ENCODE measurements around the gene NTRK2. TPM values are rescaled to one million over a fixed set of nuclear protein-coding genes. Genes with fewer than 3 reads are reported as not detected.

NTRK2 gene
- total and polyA plus RNA-seq, 4 experiments from 2014 or later, result 0.11 to 0.18 (median 0.12) TPM; not detected in 1

DNA sequence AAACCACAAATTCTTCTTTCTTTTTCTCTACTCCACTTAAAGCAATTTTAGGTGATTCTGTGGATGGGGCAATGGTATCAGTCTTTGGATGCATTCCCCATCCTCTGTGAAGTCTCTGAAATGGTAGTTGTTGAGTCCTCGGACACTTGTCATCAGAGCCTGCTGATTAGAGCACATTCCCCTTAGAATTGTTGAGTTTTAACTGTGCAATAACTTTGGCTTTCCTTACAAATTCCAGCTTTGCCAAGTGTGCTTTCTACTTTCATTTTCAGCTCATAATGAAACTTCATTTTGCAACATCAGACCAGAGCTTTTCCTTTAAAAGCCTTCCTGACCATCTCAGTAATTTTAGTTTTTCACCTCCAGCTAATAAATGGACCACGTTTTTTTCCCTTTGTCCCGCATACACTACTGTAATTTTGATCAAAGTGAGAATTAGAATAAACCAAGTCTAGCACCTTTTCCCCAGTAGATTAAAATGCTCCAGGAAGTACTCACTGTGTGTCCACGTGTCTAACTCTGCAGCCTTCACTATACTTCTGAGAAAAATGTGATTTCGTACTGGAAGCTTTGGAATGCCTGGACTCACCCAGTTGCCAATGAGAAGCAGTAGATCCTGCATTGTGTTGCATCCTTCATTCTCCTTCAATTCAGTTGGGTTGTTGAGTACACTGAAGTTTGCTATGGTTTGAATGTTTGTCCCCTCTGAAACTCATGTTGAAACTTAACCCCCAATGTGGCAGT, 135.6 kb downstream of the NTRK2 start:
- no peak for DNase-seq
- Histone ChIP-seq H3K27me3 (ENCODE audit: insufficient read depth, low read length) (no peaks in the 10 kb centered on the region), H3K4me3 (ENCODE audit: low read length in 2 of 2) (no peak overlapping the region), H3K27ac (ENCODE audit: low read depth, low read length) (no peak overlapping the region), H3K4me1 (ENCODE audit: insufficient read depth, low read length) (no peaks in the 10 kb centered on the region), H3K9me3 (ENCODE audit: control insufficient read depth in 1 of 2, low read length in 2 of 2) (no peaks in the 10 kb centered on the region), H3K36me3 (ENCODE audit: insufficient read depth, low read length) (no peaks in the 10 kb centered on the region)
- intact Hi-C loops (cut with micrococcal nuclease), result no loop called here
- Mint-ChIP-seq H3K4me1 (peaks cover 0 to 2% (median 0%) of the 10 kb centered on the region in 4 donors), H3K36me3 (no peaks in the 10 kb centered on the region), H3K27me3 (no peaks in the 10 kb centered on the region), H3K9me3 (peaks cover 0 to 2% (median 0%) of the 10 kb centered on the region in 8 donors), H3K4me3 (peak overlapping the region in 2 of 8 donors; percentile 7 to 36), H3K27ac (peak overlapping the region in 1 of 7 donors; percentile 16)
- ChIA-PET CTCF (ENCODE audit: partially characterized antibody) (no interaction called here), POLR2A (ENCODE audit: partially characterized antibody) (no interaction called here)

DNA sequence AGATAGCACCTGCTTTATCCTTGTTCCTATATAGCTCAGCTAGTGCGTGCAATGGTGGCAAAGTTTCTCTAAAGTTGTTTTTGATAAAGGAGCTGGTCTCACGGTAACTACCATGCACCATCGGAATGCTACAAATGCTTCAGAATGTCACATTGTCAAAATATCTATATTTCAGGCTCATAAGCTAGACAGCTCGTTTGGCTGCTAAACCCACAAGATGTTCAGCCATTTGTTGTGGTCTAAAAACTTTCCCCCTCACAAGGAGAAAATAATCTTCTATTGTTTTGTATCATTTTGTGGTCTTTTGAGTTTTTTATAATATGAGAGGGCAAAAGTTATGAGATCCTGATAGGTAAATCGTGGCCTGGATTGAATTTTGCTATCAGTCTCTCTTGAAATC, 137.9 kb downstream of the NTRK2 start:
- peaks cover 0 to 2% (median 0%) of the 10 kb centered on the region in 8 donors for H3K9me3 Mint-ChIP-seq
- no peak overlapping the region for H3K4me3 ChIP-seq (ENCODE audit: low read length in 2 of 2)
- no peaks in the 10 kb centered on the region for H3K4me1 ChIP-seq (ENCODE audit: insufficient read depth, low read length)
- H3K36me3 ChIP-seq (ENCODE audit: insufficient read depth, low read length), result no peaks in the 10 kb centered on the region
- H3K27ac ChIP-seq (ENCODE audit: low read depth, low read length), result no peak overlapping the region
- ChIA-PET POLR2A (ENCODE audit: partially characterized antibody) (no interaction called here), CTCF (ENCODE audit: partially characterized antibody) (no interaction called here)
- H3K4me1 Mint-ChIP-seq, result peaks cover 0 to 2% (median 0%) of the 10 kb centered on the region in 4 donors
- no peaks in the 10 kb centered on the region for H3K9me3 ChIP-seq (ENCODE audit: control insufficient read depth in 1 of 2, low read length in 2 of 2)
- no peaks in the 10 kb centered on the region for H3K27me3 Mint-ChIP-seq
- H3K36me3 Mint-ChIP-seq, result no peaks in the 10 kb centered on the region
- intact Hi-C loops (cut with micrococcal nuclease), result no loop called here
- no peak overlapping the region for H3K27ac Mint-ChIP-seq
- H3K27me3 ChIP-seq (ENCODE audit: insufficient read depth, low read length), result no peaks in the 10 kb centered on the region
- no peak for DNase-seq
- no peak overlapping the region for H3K4me3 Mint-ChIP-seq

DNA sequence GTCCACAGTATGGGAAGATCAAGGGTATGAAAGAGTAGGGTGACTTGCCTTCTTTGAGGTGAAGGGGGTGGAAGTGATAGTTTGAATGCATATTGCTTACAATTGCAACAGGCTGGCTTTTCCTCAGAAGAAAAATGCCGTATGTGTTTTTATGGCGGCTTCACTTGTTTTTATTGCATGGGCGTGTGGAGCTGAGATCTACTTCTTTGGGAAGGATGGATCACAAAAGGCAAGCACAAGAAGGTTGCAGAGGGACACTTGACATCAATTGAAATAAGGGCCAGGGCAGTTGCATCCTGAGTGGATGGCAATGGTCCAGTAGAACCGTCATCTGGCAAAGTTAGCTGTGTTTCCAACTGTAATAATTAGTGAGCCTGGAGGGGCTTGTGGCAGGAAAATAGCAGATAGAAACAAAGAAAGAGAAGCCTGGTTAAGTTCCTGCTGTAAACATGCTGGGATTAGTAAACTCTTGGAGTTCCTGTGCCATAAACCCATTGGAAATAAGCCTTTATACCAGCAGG, 138.4 kb downstream of the NTRK2 start:
- peaks cover 0 to 2% (median 0%) of the 10 kb centered on the region in 4 donors for H3K4me1 Mint-ChIP-seq
- no peaks in the 10 kb centered on the region for H3K27me3 Mint-ChIP-seq
- H3K36me3 Mint-ChIP-seq, result no peaks in the 10 kb centered on the region
- H3K27ac Mint-ChIP-seq, result no peak overlapping the region
- Histone ChIP-seq H3K27ac (ENCODE audit: low read depth, low read length) (no peak overlapping the region), H3K36me3 (ENCODE audit: insufficient read depth, low read length) (no peaks in the 10 kb centered on the region), H3K4me3 (ENCODE audit: low read length in 2 of 2) (no peak overlapping the region), H3K4me1 (ENCODE audit: insufficient read depth, low read length) (no peaks in the 10 kb centered on the region), H3K27me3 (ENCODE audit: insufficient read depth, low read length) (no peaks in the 10 kb centered on the region), H3K9me3 (ENCODE audit: control insufficient read depth in 1 of 2, low read length in 2 of 2) (no peaks in the 10 kb centered on the region)
- no peak overlapping the region for H3K4me3 Mint-ChIP-seq
- intact Hi-C loops (cut with micrococcal nuclease), result no loop called here
- DNase-seq, result no peak
- CTCF ChIA-PET (ENCODE audit: partially characterized antibody), result no interaction called here
- peaks cover 0 to 2% (median 0%) of the 10 kb centered on the region in 8 donors for H3K9me3 Mint-ChIP-seq
- POLR2A ChIA-PET (ENCODE audit: partially characterized antibody), result no interaction called here

DNA sequence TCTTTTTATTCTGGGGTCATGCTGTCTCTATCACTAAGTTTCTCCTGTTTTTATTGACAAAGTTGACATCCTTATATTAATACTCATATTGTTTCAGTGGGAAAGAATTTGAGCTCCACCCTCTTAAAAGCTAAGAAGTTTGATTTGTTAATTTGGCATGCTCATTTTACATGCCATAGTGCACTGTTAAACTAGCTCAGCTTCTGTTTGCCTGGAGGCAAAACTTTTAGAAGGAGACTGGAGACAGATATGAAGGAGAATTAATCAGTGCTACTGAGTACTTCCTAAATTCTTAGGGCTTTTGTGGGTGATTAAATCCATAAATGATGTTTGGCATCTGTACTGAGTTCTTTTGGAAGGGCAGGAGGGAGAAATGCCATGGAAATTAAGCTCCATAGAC, 138.9 kb downstream of the NTRK2 start:
- H3K27me3 Mint-ChIP-seq, result no peaks in the 10 kb centered on the region
- H3K27me3 ChIP-seq (ENCODE audit: insufficient read depth, low read length), result no peaks in the 10 kb centered on the region
- DNase-seq, result no peak
- no peaks in the 10 kb centered on the region for H3K36me3 ChIP-seq (ENCODE audit: insufficient read depth, low read length)
- H3K36me3 Mint-ChIP-seq, result no peaks in the 10 kb centered on the region
- H3K9me3 Mint-ChIP-seq, result peaks cover 0 to 2% (median 0%) of the 10 kb centered on the region in 8 donors
- H3K27ac ChIP-seq (ENCODE audit: low read depth, low read length), result no peak overlapping the region
- ChIA-PET POLR2A (ENCODE audit: partially characterized antibody) (no interaction called here), CTCF (ENCODE audit: partially characterized antibody) (no interaction called here)
- no peaks in the 10 kb centered on the region for H3K4me1 ChIP-seq (ENCODE audit: insufficient read depth, low read length)
- H3K9me3 ChIP-seq (ENCODE audit: control insufficient read depth in 1 of 2, low read length in 2 of 2), result no peaks in the 10 kb centered on the region
- H3K4me3 ChIP-seq (ENCODE audit: low read length in 2 of 2), result no peak overlapping the region
- H3K4me3 Mint-ChIP-seq, result no peak overlapping the region
- intact Hi-C loops (cut with micrococcal nuclease), result no loop called here
- peaks cover 0 to 2% (median 0%) of the 10 kb centered on the region in 4 donors for H3K4me1 Mint-ChIP-seq
- H3K27ac Mint-ChIP-seq, result no peak overlapping the region

DNA sequence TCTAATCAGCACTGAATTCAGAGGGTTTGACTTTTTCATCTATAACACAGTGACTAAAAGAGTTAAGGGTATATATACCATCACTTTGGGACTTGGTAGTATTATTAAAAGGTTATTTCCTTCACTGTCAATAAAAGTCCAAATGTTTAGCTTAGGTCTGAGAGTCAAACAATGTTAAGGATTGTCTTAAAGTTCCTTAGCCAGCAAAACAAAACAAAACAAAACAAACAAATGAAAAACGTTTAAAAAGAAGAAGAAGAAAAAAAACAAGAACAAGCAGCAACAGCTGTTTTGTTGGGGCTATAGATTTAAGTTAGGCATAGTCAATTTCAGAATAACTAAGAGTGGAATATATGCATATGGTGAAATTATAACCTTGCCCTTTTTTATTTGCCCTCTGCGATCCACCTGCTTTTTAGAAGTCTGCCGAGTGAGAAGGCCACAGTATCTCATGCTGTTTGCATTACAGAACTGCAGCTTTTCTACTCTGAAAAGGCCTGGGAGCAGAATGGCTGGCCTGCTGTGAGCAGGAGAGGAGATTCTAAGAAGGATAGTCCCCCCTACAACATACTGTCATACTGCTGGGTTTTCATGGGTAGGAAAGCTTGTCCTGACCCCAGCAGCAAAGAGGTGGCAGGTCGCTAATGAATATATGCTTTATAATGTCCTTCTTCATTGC, 141.7 kb downstream of the NTRK2 start:
- DNase-seq, result no peak
- no peaks in the 10 kb centered on the region for H3K4me1 ChIP-seq (ENCODE audit: insufficient read depth, low read length)
- no peaks in the 10 kb centered on the region for H3K9me3 Mint-ChIP-seq
- intact Hi-C loops (cut with micrococcal nuclease), result no loop called here
- H3K27ac Mint-ChIP-seq, result no peak overlapping the region
- CTCF ChIA-PET (ENCODE audit: partially characterized antibody), result no interaction called here
- H3K27ac ChIP-seq (ENCODE audit: low read depth, low read length), result no peak overlapping the region
- H3K27me3 ChIP-seq (ENCODE audit: insufficient read depth, low read length), result no peaks in the 10 kb centered on the region
- peaks cover 0 to 2% of the 10 kb centered on the region in 2 donors for H3K27me3 Mint-ChIP-seq
- POLR2A ChIA-PET (ENCODE audit: partially characterized antibody), result no interaction called here
- H3K36me3 ChIP-seq (ENCODE audit: insufficient read depth, low read length), result no peaks in the 10 kb centered on the region
- no peaks in the 10 kb centered on the region for H3K4me1 Mint-ChIP-seq
- no peak overlapping the region for H3K4me3 Mint-ChIP-seq
- H3K36me3 Mint-ChIP-seq, result no peaks in the 10 kb centered on the region
- no peaks in the 10 kb centered on the region for H3K9me3 ChIP-seq (ENCODE audit: control insufficient read depth in 1 of 2, low read length in 2 of 2)
- H3K4me3 ChIP-seq (ENCODE audit: low read length in 2 of 2), result no peak overlapping the region

DNA sequence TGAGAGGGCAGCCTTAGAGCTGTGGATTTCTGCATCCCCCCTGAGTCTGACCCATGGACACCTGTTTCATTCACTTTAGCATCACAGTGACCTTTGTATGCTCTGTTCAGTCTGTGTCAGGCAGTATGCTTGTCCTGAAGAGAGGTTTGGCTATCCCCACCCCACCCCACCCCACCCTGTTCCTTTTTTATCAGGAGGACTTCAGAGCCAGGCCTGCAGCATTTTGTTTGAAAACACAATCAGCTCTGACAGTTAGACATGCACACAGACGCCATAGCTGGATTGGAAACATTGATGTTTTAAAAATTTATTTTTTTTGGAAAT, 142.2 kb downstream of the NTRK2 start:
- DNase-seq, result no peak
- no peak overlapping the region for H3K27ac Mint-ChIP-seq
- H3K4me1 Mint-ChIP-seq, result no peaks in the 10 kb centered on the region
- no peak overlapping the region for H3K27ac ChIP-seq (ENCODE audit: low read depth, low read length)
- POLR2A ChIA-PET (ENCODE audit: partially characterized antibody), result no interaction called here
- H3K4me3 ChIP-seq (ENCODE audit: low read length in 2 of 2), result no peak overlapping the region
- no peaks in the 10 kb centered on the region for H3K9me3 Mint-ChIP-seq
- CTCF ChIA-PET (ENCODE audit: partially characterized antibody), result no interaction called here
- H3K4me1 ChIP-seq (ENCODE audit: insufficient read depth, low read length), result no peaks in the 10 kb centered on the region
- H3K36me3 ChIP-seq (ENCODE audit: insufficient read depth, low read length), result no peaks in the 10 kb centered on the region
- intact Hi-C loops (cut with micrococcal nuclease), result no loop called here
- no peaks in the 10 kb centered on the region for H3K27me3 ChIP-seq (ENCODE audit: insufficient read depth, low read length)
- H3K9me3 ChIP-seq (ENCODE audit: control insufficient read depth in 1 of 2, low read length in 2 of 2), result no peaks in the 10 kb centered on the region
- H3K4me3 Mint-ChIP-seq, result no peak overlapping the region
- no peaks in the 10 kb centered on the region for H3K36me3 Mint-ChIP-seq
- peaks cover 0 to 2% of the 10 kb centered on the region in 2 donors for H3K27me3 Mint-ChIP-seq

DNA sequence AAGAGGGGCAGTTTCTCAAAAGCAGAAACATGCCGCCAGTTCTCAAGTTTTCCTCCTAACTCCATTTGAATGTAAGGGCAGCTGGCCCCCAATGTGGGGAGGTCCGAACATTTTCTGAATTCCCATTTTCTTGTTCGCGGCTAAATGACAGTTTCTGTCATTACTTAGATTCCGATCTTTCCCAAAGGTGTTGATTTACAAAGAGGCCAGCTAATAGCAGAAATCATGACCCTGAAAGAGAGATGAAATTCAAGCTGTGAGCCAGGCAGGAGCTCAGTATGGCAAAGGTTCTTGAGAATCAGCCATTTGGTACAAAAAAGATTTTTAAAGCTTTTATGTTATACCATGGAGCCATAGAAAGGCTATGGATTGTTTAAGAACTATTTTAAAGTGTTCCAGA, 142.8 kb downstream of the NTRK2 start:
- Histone ChIP-seq H3K27ac (ENCODE audit: low read depth, low read length) (no peak overlapping the region), H3K36me3 (ENCODE audit: insufficient read depth, low read length) (no peaks in the 10 kb centered on the region), H3K4me1 (ENCODE audit: insufficient read depth, low read length) (no peaks in the 10 kb centered on the region), H3K27me3 (ENCODE audit: insufficient read depth, low read length) (no peaks in the 10 kb centered on the region), H3K4me3 (ENCODE audit: low read length in 2 of 2) (no peak overlapping the region), H3K9me3 (ENCODE audit: control insufficient read depth in 1 of 2, low read length in 2 of 2) (no peaks in the 10 kb centered on the region)
- peak overlapping the region in 1 of 7 donors; percentile 0 for H3K27ac Mint-ChIP-seq
- no peak overlapping the region for H3K4me3 Mint-ChIP-seq
- H3K27me3 Mint-ChIP-seq, result peaks cover 0 to 2% of the 10 kb centered on the region in 2 donors
- POLR2A ChIA-PET (ENCODE audit: partially characterized antibody), result no interaction called here
- H3K36me3 Mint-ChIP-seq, result no peaks in the 10 kb centered on the region
- intact Hi-C loops (cut with micrococcal nuclease), result no loop called here
- H3K9me3 Mint-ChIP-seq, result no peaks in the 10 kb centered on the region
- no peak for DNase-seq
- no peaks in the 10 kb centered on the region for H3K4me1 Mint-ChIP-seq
- CTCF ChIA-PET (ENCODE audit: partially characterized antibody), result interaction anchor here (1.0 kb wide), 1 partner anchor 10 kb away, joined by 3 read pairs; no protein-coding TSS in a partner anchor

Measured in CD4-positive, alpha-beta memory T cell (primary cell).